ENCODE results near the gene TDRD3.
"Not testable (repeated sequence)": the region's sequence is repeated elsewhere in the genome, so short reads cannot be mapped to it uniquely, and the experiment has no call there.

TDRD3 gene

GRCh38 chr13:60396783-60397703, at the start of gene TDRD3:
TSS of gene TDRD3 (plus strand) at chr13:60397220. CDS start at chr13:60397365, 145 bp downstream.
- peak; percentile 65 to 66 for DNase-seq (ENCODE audit: low read depth in 2 of 2)

DNA sequence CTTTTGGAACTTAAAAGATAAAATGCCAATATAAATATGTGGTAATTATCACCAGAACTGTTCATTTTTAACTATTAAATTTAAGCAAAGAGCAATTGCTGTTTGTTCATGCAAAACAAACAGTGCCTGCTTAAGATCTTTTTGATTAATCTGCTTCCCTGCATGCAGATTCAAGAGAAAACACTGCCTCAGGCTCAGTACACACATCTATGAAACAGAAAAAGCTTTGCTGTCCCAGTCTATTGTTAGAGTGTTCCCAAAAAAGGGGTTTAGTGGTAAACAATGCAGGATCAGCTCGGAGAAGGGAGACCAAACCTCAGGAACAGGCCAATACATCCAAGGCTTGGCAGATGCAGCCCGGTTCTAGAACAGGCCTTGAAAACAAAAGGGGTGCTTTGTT, 49.3 kb upstream of the TDRD3 start:
- no peak for DNase-seq (ENCODE audit: low read depth in 2 of 2)

DNA sequence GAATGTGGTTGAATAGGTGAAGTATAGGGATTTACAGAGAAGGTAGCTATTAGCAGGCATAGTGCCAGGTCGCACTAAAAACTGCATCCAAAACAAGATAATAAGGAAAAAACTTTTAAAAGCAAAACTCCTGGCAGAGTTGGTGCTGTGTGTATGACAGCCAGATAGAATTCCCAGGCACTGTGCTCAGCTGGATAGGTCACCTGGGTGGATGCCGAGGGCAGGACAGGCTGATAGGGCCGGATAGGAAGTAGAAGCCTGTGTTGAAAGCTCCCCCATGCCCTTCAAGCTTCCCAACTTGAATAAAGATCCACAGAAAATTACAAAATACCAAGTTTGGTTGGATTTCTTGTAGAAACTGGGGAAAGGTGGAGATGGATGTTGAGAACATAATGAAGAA, 48.9 kb upstream of the TDRD3 start:
- DNase-seq (ENCODE audit: low read depth in 2 of 2) = no peak

DNA sequence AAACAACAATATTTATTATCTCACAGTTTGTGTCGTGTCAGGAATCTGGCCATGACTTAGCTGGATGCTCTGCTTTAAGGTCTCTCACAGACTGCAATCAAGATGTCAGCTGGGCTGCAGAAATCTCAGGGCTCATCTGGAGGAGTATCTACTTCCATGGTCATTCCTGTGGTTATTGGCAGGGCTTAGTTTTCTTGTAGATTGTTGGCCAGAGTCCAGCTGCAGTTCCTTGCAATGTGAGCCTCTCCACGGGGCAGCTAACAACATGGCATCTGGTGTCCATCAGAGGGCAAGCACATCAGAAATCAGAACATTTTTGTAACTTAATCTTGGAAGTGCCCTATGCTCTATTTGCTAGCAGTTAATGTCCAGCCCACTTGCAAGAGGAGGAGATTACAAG, 45.7 kb upstream of the TDRD3 start:
- peak; percentile 87 to 90 for DNase-seq (ENCODE audit: low read depth in 2 of 2)

DNA sequence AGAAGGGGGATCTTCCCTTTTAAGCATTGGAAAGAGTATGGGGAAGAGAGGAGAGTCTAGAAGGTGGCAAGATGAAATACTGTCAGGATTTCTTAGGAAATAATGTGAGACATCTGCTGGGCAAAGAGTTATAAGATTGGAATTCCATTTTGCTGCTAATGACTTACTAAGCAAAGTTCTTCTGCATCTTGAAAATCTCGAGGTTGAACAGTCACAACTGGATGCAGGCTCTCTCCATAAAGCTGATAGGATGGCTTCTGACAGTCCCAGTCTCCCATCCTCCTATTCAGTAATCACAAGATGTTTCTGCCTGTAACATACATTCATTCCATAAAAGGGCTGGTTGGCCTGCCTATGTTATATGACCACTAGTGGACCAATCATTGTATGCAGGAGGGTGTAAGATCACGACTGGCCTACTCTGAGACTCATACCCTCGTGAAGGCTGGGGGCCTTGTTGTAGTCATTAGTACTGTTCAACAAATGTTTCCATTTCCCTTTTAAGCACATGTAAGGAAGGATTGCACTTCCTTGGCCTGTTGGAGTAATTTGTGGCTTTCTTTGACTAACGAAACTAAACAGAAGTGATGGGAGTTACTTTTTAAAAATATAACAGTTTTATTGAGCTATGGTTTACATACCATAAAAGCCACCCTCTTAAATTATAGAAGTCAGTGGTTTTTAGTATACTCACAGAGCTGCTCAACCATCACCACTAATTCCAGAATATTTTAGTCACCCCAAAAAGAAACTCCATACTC, 45.0 kb upstream of the TDRD3 start:
- peak; percentile 51 to 54 for DNase-seq (ENCODE audit: low read depth in 2 of 2)

GRCh38 chr13:60352644-60353043, 44.4 kb upstream of the TDRD3 start:
- DNase-seq (ENCODE audit: low read depth in 2 of 2) = no peak

DNA sequence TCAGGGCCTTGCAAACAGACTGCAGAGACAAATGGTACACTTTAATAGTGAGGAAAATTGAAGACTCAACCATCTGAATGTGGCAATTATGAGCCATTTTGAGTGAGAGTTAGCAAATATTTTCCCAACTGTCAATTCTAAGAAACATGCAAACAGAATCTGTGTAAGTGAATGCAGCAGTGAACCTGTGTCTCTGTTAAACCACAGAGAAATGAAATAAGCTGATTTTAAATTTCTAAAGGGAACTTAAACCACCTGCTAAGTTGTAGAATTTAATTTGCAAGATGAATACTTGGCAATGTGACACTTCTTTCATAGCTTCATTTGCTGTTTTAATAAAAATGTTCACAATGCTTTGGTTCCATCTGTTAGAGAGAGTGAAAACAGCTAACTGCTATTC, 42.0 kb upstream of the TDRD3 start:
- no peak for DNase-seq (ENCODE audit: low read depth in 2 of 2)

DNA sequence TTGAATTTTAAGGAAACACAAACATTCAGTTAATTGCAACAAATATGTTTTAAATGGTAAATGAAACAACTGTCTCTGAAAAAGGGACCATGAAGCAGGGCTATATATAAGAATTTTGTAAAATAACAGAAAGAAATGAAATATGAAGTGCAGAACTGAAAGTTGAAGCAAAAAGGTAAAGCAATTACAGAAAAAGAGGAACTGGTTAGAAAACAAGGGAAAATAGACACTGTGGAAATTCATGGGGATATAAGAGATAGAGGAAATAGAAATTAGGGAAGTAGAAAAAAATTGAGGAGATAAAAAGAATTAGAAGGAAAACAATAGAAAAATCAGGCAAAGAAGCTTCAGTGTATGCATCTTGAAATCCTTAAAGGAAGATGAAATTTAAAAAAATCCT, 40.0 kb upstream of the TDRD3 start:
- no peak for DNase-seq (ENCODE audit: low read depth in 2 of 2)

GRCh38 chr13:60358453-60358852, 38.6 kb upstream of the TDRD3 start:
- DNase-seq (ENCODE audit: low read depth in 2 of 2) = no peak

DNA sequence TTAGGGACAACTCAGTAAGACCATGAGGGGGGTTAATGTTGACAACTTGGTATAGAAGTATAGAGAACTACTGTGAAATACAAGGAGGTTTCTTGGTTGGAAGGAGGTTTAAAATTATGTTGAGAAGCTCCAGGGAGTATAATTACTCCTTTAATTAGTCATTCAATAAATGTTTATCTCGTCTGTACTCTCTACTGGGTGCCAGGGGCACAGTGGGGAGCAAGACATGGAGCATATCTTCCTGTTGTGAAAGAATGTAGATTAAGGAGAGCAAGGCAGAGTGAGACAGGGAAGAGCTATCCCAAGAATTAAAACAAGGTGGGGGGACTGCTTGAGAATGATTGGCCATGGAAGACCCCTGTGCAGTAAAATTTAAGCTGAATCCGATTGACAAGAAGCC, 33.7 kb upstream of the TDRD3 start:
- DNase-seq (ENCODE audit: low read depth in 2 of 2) = no peak

- no peak for DNase-seq (ENCODE audit: low read depth in 2 of 2)
These were observed 27.8 kb upstream of the TDRD3 start for GRCh38 chr13:60369242-60369641.

- no peak for DNase-seq (ENCODE audit: low read depth in 2 of 2)
These were observed 26.7 kb upstream of the TDRD3 start for GRCh38 chr13:60370343-60370742.

GRCh38 chr13:60372141-60372540, 24.9 kb upstream of the TDRD3 start:
- no peak for DNase-seq (ENCODE audit: low read depth in 2 of 2)

DNA sequence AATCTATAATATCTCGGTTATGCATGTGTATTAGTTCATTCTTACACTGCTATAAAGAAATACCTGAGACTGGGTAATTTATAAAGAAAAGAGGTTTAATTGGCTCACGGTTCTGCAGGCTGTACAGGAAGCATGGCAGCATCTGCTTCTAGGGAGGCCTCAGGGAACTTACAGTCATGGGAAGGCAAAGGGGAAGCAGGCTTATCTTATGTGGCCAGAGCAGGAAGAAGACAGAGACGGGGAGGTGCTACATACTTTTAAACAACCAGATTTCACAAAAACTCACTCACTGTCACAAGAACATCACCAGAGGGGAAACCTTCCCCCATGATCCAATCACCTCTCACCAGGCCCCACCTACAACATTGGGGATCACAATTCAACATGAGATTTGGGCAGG, 17.7 kb upstream of the TDRD3 start:
- not testable (repeated sequence) for DNase-seq (ENCODE audit: low read depth in 2 of 2)

- no peak for DNase-seq (ENCODE audit: low read depth in 2 of 2)
These were observed 17.0 kb upstream of the TDRD3 start for GRCh38 chr13:60379837-60380565.

DNA sequence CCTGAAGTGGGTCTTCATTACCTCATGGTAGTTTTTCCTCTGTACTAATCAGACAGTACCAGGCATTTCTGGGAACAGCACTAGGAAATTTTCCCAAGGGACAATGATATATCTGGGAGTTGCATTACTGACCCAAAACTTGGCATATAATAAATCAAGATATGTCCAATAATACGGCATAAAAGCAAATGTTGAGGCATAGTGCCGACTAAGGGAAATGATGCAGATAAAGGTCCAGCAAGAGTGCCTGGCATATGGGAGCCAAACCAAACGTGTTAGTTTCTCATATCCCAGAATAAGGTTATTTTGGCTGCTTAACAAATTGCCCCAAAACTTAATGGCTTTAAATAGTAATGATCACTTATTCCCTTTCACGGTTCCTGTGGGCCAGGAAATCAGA, 12.1 kb upstream of the TDRD3 start:
- DNase-seq (ENCODE audit: low read depth in 2 of 2) = no peak

DNA sequence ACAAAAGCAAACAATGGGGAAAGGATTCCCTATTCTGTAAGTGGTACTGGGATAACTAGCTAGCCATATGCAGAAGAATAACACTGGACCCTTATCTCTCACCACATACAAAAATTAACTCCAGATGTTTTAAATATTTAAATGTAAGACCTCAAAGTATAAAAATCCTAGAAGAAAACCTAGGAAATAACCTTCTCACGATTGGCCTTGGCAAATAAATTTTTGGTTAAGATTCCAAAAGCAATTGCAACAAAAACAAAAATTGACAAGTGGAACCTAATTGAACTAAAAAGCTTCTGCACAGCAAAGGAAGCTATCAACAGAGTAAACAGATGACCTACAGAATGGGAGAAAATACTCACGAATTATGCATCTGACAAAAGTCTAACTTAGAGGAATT, 10.8 kb upstream of the TDRD3 start:
- no peak for DNase-seq (ENCODE audit: low read depth in 2 of 2)

GRCh38 chr13:60392131-60392530, 4.9 kb upstream of the TDRD3 start:
- no peak for DNase-seq (ENCODE audit: low read depth in 2 of 2)

- DNase-seq (ENCODE audit: low read depth in 2 of 2) = peak; percentile 73 to 82
These were observed 843 bp upstream of the TDRD3 start for GRCh38 chr13:60395971-60396782.

DNA sequence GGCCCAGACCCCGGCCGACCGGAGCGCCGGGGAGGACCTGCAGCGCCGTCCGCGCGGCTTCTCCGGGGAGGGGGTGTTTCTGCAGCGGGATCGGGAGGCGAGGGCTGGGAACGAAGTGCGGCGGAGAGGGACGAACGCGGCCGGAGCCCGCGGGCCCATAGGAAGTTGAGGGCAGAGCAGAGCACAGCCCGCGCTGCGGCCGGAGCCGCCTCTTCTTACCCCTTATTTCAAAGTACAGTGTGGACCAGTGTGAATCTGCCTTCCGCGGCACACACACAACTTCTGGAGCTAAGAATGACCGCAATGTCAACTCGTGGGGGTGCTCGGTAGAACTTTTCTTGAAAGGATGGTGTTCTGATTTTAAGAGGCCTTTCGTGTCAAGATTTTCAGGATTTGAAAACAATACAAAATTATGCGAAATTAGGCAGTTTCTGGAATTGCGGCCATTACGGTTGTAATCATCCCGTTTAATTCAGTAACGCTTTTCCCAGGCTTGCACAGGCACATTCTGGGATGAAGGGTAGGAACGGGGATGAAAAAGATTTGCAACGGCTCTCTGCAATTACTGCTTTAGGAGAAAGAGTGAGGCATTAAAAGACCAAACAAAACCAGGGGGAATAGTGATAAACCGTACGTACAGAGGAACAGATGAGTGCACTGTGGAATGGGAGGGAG, 821 bp downstream of the TDRD3 start:
- peak; percentile 16 to 20 for DNase-seq (ENCODE audit: low read depth in 2 of 2)

DNA sequence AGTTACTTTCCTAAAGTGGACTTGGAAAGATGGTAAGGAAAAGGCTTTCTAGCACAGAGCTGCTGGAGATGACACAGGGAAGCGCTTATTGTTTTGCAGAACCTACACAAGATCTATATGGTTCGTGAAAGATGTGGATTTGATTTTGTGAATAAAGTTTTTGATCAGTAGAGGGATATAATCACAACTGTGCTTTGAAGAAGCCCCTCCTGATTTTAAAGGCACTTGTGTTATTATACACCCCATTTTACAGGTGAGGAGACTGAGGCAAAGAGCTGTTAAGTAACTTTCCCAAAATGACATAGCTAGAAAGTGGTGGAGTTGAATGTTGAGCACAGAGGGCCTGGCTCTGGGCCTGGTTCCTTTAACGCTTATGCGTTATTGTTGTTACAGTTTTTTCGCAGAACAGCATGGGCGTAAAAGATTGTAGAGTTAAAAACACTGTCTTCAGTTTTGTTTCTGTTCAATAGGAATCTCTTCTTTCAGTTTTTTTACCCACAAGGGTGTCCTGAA, 1.4 kb downstream of the TDRD3 start:
- no peak for DNase-seq (ENCODE audit: low read depth in 2 of 2)

All from fibroblast of skin of left quadriceps (primary cell).